Kidney (tissue), 14 donors: ENCODE results near the gene ZNF669. TPM values are rescaled to one million over a fixed set of nuclear protein-coding genes. Genes with fewer than 3 reads are reported as not detected.
A peak's percentile ranks its signal among the peaks of the same experiment; 100 is the strongest.

Experiments
- DNase-seq, 5 donors: peaks; one replicate each; pipeline ENCODE4 v3.0.0-alpha.2; 2013 to 2020
- FAIRE-seq: peaks from 2 replicates; lab custom pipeline; 2012; peaks lifted over from hg19 to GRCh38; lab: Jason Lieb, UNC
- H3K27ac ChIP-seq, 2 donors: one replicate each; pipeline ENCODE4 v1.7.0; 2013; ENCODE audit warnings: low read depth in 2 of 2, low read length in 2 of 2, inconsistent platforms in 1 of 2
- H3K27me3 ChIP-seq: one replicate; pipeline ENCODE4 v1.7.1; 2013; ENCODE audit warnings: low read length, inconsistent platforms; ENCODE audit not compliant: control insufficient read depth, insufficient read depth
- H3K36me3 ChIP-seq, 3 donors: one replicate each; pipeline versions ENCODE4 v1.7.0 to v1.7.1; 2013; ENCODE audit warnings: low read length in 3 of 3, control low read depth in 1 of 3, inconsistent platforms in 1 of 3; ENCODE audit not compliant: insufficient read depth in 3 of 3, control insufficient read depth in 2 of 3
- H3K4me1 ChIP-seq, 3 donors: one replicate each; pipeline versions ENCODE4 v1.7.0 to v1.7.1; 2013; ENCODE audit warnings: low read length in 3 of 3, inconsistent platforms in 1 of 3, low read depth in 1 of 3; ENCODE audit not compliant: control insufficient read depth in 2 of 3, insufficient read depth in 2 of 3
- H3K4me3 ChIP-seq, 3 donors: one replicate each; pipeline versions ENCODE4 v1.7.0 to v1.8.1; 2013; ENCODE audit warnings: low read length in 3 of 3, control low read depth in 1 of 3, inconsistent platforms in 1 of 3
- H3K9ac ChIP-seq, 3 donors: one replicate each; pipeline versions ENCODE4 v1.7.0 to v1.7.1; 2013; ENCODE audit warnings: low read length in 3 of 3, control low read depth in 1 of 3, inconsistent platforms in 1 of 3
- H3K9me3 ChIP-seq, 3 donors: one replicate each; pipeline versions ENCODE4 v1.7.0 to v1.7.1; 2013; ENCODE audit warnings: low read length in 3 of 3, control low read depth in 1 of 3, inconsistent platforms in 1 of 3; ENCODE audit not compliant: control insufficient read depth in 2 of 3, insufficient read depth in 1 of 3
- intact Hi-C: fragments of 100-400 bp; cut with DNase I; formaldehyde crosslinking; loops from one replicate; pipeline ENCODE4 v1.11.1; 2022
- polyA plus RNA-seq: library from polyadenylated mRNA; stranded (reverse); fragments of 350-450 nt; fragmentation: Illumina TruSeq; extraction: RNeasy Lipid Tissue Mini Kit (QIAGEN cat#74804); gene quantifications from one replicate; pipeline ENCODE4 v1.2.3, GENCODE V29; 2014; ENCODE audit warnings: low read depth, low replicate concordance; ENCODE audit not compliant: insufficient read depth
- total RNA-seq: library from RNA; stranded (reverse); fragmentation: NEBNext Ultra II Directional; extraction: Animal tissue kit (Norgen Biotek cat#: 25700); gene quantifications from one replicate; pipeline ENCODE4 v1.2.1, GENCODE V29; 2021
- TF ChIP-seq, protein P1 (sequence below): IDR thresholded peaks from 3 replicates; pipeline ENCODE4 v1.5.1; 2012; ENCODE audit warnings: mild to moderate bottlenecking, moderate library complexity, borderline replicate concordance; ENCODE audit not compliant: insufficient read depth; ENCODE audit errors: extremely low read depth
- donor health status: control.
- donor health status: control.
- donor health status: control.
- donor health status: control.
- donor health status: control.
- donor health status: DM: yes; HTN: yes; CAD: no.
- donor health status: Normal renal cell carcinoma (clear cell type).

Gene ZNF669
- total and polyA plus RNA-seq, 2 donors from 2014 or later, result 4.2 to 7.8 TPM

DNA sequence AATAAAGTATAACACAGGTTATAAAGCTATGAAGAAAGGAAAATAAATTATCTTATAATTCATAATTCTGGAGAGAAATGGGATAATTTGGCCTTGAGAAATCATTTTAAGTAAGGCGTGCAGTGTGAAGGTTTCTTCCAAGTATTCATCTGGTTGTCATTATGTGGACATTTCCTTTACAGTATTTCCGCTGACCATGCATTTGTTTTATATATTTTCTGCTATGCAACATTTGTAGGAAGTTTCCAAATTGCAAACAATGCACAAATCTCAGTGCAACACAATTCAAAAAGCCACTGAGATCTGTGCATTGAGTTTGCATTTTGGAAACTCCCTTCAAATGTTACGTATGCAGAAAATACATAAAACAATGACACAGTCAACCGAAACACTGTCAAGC is 43.4 kb downstream of the ZNF669 start:
- Histone ChIP-seq H3K9me3 (peaks cover 0 to 4% (median 0%) of the 10 kb centered on the region in 3 donors), H3K9ac (no peak overlapping the region), H3K27ac (no peak overlapping the region), H3K4me1 (no peaks in the 10 kb centered on the region), H3K36me3 (peaks cover 0 to 4% (median 0%) of the 10 kb centered on the region in 3 donors), H3K4me3 (no peak overlapping the region), H3K27me3 (no peaks in the 10 kb centered on the region)
- DNase-seq (no peak), FAIRE-seq (peak; percentile 27)
- intact Hi-C loops, result no loop called here
- TF ChIP-seq, protein P1, sequence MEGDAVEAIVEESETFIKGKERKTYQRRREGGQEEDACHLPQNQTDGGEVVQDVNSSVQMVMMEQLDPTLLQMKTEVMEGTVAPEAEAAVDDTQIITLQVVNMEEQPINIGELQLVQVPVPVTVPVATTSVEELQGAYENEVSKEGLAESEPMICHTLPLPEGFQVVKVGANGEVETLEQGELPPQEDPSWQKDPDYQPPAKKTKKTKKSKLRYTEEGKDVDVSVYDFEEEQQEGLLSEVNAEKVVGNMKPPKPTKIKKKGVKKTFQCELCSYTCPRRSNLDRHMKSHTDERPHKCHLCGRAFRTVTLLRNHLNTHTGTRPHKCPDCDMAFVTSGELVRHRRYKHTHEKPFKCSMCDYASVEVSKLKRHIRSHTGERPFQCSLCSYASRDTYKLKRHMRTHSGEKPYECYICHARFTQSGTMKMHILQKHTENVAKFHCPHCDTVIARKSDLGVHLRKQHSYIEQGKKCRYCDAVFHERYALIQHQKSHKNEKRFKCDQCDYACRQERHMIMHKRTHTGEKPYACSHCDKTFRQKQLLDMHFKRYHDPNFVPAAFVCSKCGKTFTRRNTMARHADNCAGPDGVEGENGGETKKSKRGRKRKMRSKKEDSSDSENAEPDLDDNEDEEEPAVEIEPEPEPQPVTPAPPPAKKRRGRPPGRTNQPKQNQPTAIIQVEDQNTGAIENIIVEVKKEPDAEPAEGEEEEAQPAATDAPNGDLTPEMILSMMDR, result no peak

DNA sequence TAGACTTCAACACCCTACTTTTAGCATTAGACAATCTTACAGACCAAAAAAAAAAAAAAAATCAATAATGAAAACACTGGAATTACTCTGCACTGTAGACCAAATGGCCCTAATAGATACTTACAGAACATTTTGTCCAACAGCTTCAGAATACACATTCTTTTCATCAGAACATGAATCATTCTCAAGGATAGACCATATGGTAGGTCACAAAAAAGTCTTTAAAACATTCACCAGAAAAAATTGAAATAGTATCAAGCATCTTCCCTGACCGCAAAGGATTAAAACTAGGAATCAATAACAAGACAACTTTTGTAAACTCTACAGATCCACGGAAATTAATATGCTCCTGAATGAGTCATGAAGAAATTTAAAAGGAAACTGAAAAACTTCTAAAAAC is 48.1 kb downstream of the ZNF669 start:
- no peak for FAIRE-seq
- TF ChIP-seq, protein P1, result no peak
- intact Hi-C loops, result no loop called here
- H3K9me3 ChIP-seq, result peaks cover 0 to 21% (median 10%) of the 10 kb centered on the region in 3 donors
- H3K27me3 ChIP-seq, result no peaks in the 10 kb centered on the region
- no peak for DNase-seq
- no peaks in the 10 kb centered on the region for H3K4me1 ChIP-seq
- no peak overlapping the region for H3K9ac ChIP-seq
- no peaks in the 10 kb centered on the region for H3K36me3 ChIP-seq
- H3K27ac ChIP-seq, result no peak overlapping the region
- no peak overlapping the region for H3K4me3 ChIP-seq

DNA sequence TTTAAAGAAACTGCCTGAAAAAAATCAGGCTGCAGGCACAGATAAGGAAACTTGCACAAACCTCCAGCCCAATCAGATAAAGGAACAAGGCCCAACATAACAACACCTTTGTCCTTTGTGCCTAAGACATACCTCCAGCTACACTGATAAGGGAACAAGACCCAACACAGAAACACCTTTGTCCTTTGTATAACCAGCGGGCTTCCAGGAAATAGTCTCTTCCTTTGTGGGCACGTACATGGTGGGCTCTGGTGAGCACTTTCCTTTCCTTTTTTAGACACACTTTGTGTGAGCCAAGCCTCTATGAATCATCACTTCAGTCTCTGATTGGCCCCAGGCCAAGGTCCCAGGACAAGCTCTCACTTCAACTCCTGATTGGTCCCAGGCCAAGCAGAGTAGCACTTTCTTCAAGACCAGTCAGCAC is 49.2 kb downstream of the ZNF669 start:
- TF ChIP-seq, protein P1, result no peak
- Histone ChIP-seq H3K9me3 (peaks cover 0 to 25% (median 10%) of the 10 kb centered on the region in 3 donors), H3K36me3 (no peaks in the 10 kb centered on the region), H3K4me3 (no peak overlapping the region), H3K4me1 (no peaks in the 10 kb centered on the region), H3K9ac (no peak overlapping the region), H3K27ac (no peak overlapping the region), H3K27me3 (no peaks in the 10 kb centered on the region)
- FAIRE-seq (no peak), DNase-seq (no peak)
- intact Hi-C loops, result no loop called here

Other genes starting within 250 kb of the ZNF669 start
- 30.1 TPM for gene AHCTF1, start 172.4 kb downstream of the ZNF669 start, total RNA-seq
- gene AHCTF1, start 172.4 kb downstream of the ZNF669 start, polyA plus RNA-seq, result 5.2 TPM
- gene ZNF695, start 96.3 kb downstream of the ZNF669 start, total RNA-seq, result 0.44 TPM
- gene ZNF695, start 96.3 kb downstream of the ZNF669 start, polyA plus RNA-seq, result not detected
- gene ZNF670, start 25.5 kb downstream of the ZNF669 start, total RNA-seq, result 2.9 TPM
- gene ZNF670, start 25.5 kb downstream of the ZNF669 start, polyA plus RNA-seq, result 2.0 TPM
- gene ZNF124, start 67.7 kb upstream of the ZNF669 start, total RNA-seq, result 45.7 TPM
- gene ZNF124, start 67.7 kb upstream of the ZNF669 start, polyA plus RNA-seq, result 2.5 TPM
- not detected for gene VN1R5, start 151.7 kb upstream of the ZNF669 start, total RNA-seq
- not detected for gene VN1R5, start 151.7 kb upstream of the ZNF669 start, polyA plus RNA-seq
- gene ZNF496, start 227.5 kb upstream of the ZNF669 start, total RNA-seq, result 27.0 TPM
- gene ZNF496, start 227.5 kb upstream of the ZNF669 start, polyA plus RNA-seq, result 6.3 TPM